GM18951 (cell line): ENCODE data around the gene C12orf57.
A peak's percentile ranks its signal among the peaks of the same experiment; 100 is the strongest.

ENCODE experiments used
- POLR2A ChIP-seq: IDR thresholded peaks from 4 replicates; pipeline ENCODE4 v1.6.1; 2011; ENCODE audit warnings: mild to moderate bottlenecking; ENCODE audit not compliant: insufficient read length, insufficient read depth; ENCODE audit errors: extremely low read depth
- in situ Hi-C: fragments of 300-500 bp; cut with MboI; formaldehyde crosslinking; loops from one replicate; pipeline ENCODE4 v1.12.0; 2022; ENCODE audit warnings: low sequenced_read_pairs, mixed read lengths, inconsistent platforms; ENCODE audit not compliant: unreplicated experiment

Gene C12orf57

GRCh38 chr12:6937481-6938352 is 6.1 kb upstream of the C12orf57 start:
- in situ Hi-C loops = no loop called here
- peak; percentile 88 for TF ChIP-seq POLR2A

GRCh38 chr12:6938353-6939190 is 5.2 kb upstream of the C12orf57 start:
- in situ Hi-C loops = no loop called here
- TF ChIP-seq POLR2A = no peak

- TF ChIP-seq POLR2A = no peak
- in situ Hi-C loops = no loop called here
These were observed 4.7 kb upstream of the C12orf57 start for GRCh38 chr12:6939191-6939540.

GRCh38 chr12:6941267-6941666 is 2.6 kb upstream of the C12orf57 start:
- no peak for TF ChIP-seq POLR2A
- in situ Hi-C loops = loop anchor here (10.0 kb wide), 1 partner anchor 164 kb away; the partner anchor contains the start of gene C1RL

GRCh38 chr12:6941782-6942181 is 2.0 kb upstream of the C12orf57 start:
- in situ Hi-C loops = loop anchor here (10.0 kb wide), 1 partner anchor 163 kb away; the partner anchor contains the start of gene C1RL
- TF ChIP-seq POLR2A = no peak

GRCh38 chr12:6942331-6942665 is 1.5 kb upstream of the C12orf57 start:
- in situ Hi-C loops = loop anchor here (10.0 kb wide), 1 partner anchor 163 kb away; the partner anchor contains the start of gene C1RL
- TF ChIP-seq POLR2A = no peak

- in situ Hi-C loops = loop anchor here (10.0 kb wide), 1 partner anchor 161 kb away; the partner anchor contains the start of gene C1RL
These were observed 467 bp upstream of the C12orf57 start for GRCh38 chr12:6943389-6943721.

GRCh38 chr12:6944381-6945186 is 762 bp downstream of the C12orf57 start:
- TF ChIP-seq POLR2A = no peak
- in situ Hi-C loops = loop anchor here (10.0 kb wide), 1 partner anchor 160 kb away; the partner anchor contains the start of gene C1RL

More at GRCh38 chr12:6943389-6943721, 467 bp upstream of the C12orf57 start:
- TF ChIP-seq POLR2A = no peak

GRCh38 chr12:6945613-6946012 is 1.8 kb downstream of the C12orf57 start:
- in situ Hi-C loops = loop anchor here (10.0 kb wide), 1 partner anchor 159 kb away; the partner anchor contains the start of gene C1RL

GRCh38 chr12:6946033-6946919 is 2.5 kb downstream of the C12orf57 start:
- in situ Hi-C loops = loop anchor here (10.0 kb wide), 1 partner anchor 159 kb away; the partner anchor contains the start of gene C1RL
- peak; percentile 61 for TF ChIP-seq POLR2A

More at GRCh38 chr12:6945613-6946012, 1.8 kb downstream of the C12orf57 start:
- TF ChIP-seq POLR2A = no peak

GRCh38 chr12:6946920-6947374 is 3.1 kb downstream of the C12orf57 start:
- no peak for TF ChIP-seq POLR2A
- in situ Hi-C loops = loop anchor here (10.0 kb wide), 1 partner anchor 158 kb away; the partner anchor contains the start of gene C1RL
